ENCODE measurements around the gene RAB5B. TPM values are rescaled to one million over a fixed set of nuclear protein-coding genes. Genes with fewer than 3 reads are reported as not detected.

RAB5B gene
- total RNA-seq, 1 donor from 2014 or later: 30.8 TPM

DNA sequence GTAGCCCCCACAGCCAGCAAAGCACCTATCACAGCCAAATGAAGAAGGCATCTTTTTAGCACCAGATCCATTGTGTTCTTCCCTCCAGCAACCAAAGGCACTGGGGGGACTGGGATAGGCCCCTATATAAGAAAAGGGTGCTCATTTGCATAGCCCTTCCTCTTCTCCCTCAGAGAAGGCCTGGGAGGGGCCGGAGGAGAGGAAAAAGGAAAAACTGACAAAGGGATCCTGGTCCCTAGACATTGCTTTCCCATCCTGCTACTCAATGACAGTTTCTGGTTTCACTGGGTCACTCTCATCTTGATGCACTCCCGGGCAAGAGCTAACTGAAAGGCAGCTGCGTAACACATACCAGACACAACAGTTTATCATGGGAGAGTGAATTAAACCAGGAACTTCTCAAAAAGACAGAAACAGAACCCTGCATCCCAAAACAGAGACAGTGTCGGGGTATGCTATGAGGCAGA is 7.9 kb upstream of the RAB5B start, which contains the start of gene PMEL:
Gene PMEL, minus strand, starts transcription at position 102 of the 467 bp plus-strand sequence. Its CDS starts 31 bp downstream, at position 71.
- H3K4me3 ChIP-seq (ENCODE audit: low read depth, low read length): peak within 1 kb of the TSS; percentile 85
- FAIRE-seq (no peak), DNase-seq (ENCODE audit: low read depth) (no peak)
- H3K36me3 ChIP-seq (ENCODE audit: control insufficient read depth, insufficient read depth, low read length): no peaks in the 10 kb centered on the region
- TF ChIP-seq, protein P1, sequence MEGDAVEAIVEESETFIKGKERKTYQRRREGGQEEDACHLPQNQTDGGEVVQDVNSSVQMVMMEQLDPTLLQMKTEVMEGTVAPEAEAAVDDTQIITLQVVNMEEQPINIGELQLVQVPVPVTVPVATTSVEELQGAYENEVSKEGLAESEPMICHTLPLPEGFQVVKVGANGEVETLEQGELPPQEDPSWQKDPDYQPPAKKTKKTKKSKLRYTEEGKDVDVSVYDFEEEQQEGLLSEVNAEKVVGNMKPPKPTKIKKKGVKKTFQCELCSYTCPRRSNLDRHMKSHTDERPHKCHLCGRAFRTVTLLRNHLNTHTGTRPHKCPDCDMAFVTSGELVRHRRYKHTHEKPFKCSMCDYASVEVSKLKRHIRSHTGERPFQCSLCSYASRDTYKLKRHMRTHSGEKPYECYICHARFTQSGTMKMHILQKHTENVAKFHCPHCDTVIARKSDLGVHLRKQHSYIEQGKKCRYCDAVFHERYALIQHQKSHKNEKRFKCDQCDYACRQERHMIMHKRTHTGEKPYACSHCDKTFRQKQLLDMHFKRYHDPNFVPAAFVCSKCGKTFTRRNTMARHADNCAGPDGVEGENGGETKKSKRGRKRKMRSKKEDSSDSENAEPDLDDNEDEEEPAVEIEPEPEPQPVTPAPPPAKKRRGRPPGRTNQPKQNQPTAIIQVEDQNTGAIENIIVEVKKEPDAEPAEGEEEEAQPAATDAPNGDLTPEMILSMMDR (IDR thresholded peaks at IDR 0.05; ENCODE audit: insufficient read depth, low read length, severe bottlenecking): no peak
- no peaks in the 10 kb centered on the region for H3K27me3 ChIP-seq (ENCODE audit: control insufficient read depth, insufficient read depth, low read length)

DNA sequence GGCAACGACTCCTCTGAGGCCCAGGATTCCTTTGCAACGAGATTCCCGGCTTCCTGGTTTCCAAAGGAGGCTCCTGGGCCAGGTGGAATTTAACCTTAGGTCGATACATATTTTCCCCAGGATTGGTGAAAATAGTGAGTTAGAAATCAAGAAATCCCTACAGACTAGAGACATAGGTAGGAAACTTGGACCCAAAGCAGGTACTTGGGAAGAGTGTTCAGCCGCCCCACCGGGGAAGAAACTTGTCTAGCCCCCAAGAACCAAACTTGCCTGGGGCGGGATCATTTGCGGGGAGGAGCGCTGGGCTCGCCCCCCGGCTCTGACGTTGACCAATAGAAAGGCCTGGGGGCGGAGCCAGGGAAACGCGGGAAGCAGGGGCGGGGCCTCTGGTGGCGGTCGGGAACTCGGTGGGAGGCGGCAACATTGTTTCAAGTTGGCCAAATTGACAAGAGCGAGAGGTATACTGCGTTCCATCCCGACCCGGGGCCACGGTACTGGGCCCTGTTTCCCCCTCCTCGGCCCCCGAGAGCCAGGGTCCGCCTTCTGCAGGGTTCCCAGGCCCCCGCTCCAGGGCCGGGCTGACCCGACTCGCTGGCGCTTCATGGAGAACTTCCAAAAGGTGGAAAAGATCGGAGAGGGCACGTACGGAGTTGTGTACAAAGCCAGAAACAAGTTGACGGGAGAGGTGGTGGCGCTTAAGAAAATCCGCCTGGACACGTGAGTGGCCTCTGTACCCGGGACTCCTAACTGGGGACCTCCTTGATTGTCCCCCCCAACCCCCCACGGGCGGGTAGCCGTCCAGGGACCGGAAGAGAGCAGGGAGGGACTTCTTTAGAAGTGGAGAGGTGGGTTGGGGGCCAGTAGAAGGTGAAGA is 7.2 kb upstream of the RAB5B start, which contains the start of gene CDK2:
Gene CDK2, plus strand, starts transcription at position 423 of the 874 bp plus-strand sequence. Its CDS starts 179 bp downstream, at position 602.
- no peaks in the 10 kb centered on the region for H3K27me3 ChIP-seq (ENCODE audit: control insufficient read depth, insufficient read depth, low read length)
- TF ChIP-seq, protein P1 (IDR thresholded peaks at IDR 0.05; ENCODE audit: insufficient read depth, low read length, severe bottlenecking): no peak
- DNase-seq (ENCODE audit: low read depth): peak; percentile 67
- peak within 1 kb of the TSS; percentile 85 for H3K4me3 ChIP-seq (ENCODE audit: low read depth, low read length)
- no peaks in the 10 kb centered on the region for H3K36me3 ChIP-seq (ENCODE audit: control insufficient read depth, insufficient read depth, low read length)
- no peak for FAIRE-seq

DNA sequence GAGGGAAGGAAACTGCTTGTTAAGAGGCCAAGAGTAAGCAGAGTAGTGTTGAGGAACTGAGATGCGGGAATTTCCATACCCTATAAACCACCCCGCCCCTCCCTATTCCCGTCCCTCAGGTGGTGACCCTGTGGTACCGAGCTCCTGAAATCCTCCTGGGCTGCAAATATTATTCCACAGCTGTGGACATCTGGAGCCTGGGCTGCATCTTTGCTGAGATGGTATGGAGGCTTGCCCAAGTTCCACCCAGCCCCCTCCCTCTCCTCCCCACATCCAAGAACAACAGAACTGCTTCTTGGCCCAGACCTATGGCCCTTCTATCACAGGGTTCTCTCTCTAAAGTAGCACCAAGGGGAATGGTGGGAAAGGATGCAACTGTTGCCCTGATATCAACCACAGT is 4.5 kb upstream of the RAB5B start:
- TF ChIP-seq, protein P1 (IDR thresholded peaks at IDR 0.05; ENCODE audit: insufficient read depth, low read length, severe bottlenecking): no peak
- no peaks in the 10 kb centered on the region for H3K36me3 ChIP-seq (ENCODE audit: control insufficient read depth, insufficient read depth, low read length)
- H3K4me3 ChIP-seq (ENCODE audit: low read depth, low read length): no peak overlapping the region
- no peak for DNase-seq (ENCODE audit: low read depth)
- no peaks in the 10 kb centered on the region for H3K27me3 ChIP-seq (ENCODE audit: control insufficient read depth, insufficient read depth, low read length)
- no peak for FAIRE-seq

DNA sequence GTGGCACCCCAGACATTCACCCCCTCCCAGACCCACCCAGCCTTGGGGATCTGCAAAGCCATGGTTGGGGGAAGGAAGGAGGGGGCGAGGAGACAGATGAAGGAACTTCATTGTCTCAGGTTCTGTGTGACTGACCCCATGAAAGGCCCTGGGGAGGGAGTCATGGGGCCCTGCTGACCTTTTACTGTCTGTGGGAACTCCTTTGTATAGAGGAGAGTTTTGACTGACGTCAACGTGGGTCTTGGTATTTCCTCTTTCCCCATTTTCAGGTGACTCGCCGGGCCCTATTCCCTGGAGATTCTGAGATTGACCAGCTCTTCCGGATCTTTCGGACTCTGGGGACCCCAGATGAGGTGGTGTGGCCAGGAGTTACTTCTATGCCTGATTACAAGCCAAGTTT is 3.1 kb upstream of the RAB5B start:
- H3K27me3 ChIP-seq (ENCODE audit: control insufficient read depth, insufficient read depth, low read length): no peaks in the 10 kb centered on the region
- H3K4me3 ChIP-seq (ENCODE audit: low read depth, low read length): no peak overlapping the region
- TF ChIP-seq, protein P1 (IDR thresholded peaks at IDR 0.05; ENCODE audit: insufficient read depth, low read length, severe bottlenecking): no peak
- no peak for DNase-seq (ENCODE audit: low read depth)
- no peak for FAIRE-seq
- no peaks in the 10 kb centered on the region for H3K36me3 ChIP-seq (ENCODE audit: control insufficient read depth, insufficient read depth, low read length)

DNA sequence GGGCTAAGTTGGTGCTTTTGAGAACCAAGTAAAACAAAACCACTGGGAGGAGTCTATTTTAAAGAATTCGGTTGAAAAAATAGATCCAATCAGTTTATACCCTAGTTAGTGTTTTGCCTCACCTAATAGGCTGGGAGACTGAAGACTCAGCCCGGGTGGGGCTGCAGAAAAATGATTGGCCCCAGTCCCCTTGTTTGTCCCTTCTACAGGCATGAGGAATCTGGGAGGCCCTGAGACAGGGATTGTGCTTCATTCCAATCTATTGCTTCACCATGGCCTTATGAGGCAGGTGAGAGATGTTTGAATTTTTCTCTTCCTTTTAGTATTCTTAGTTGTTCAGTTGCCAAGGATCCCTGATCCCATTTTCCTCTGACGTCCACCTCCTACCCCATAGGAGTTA is 1.8 kb upstream of the RAB5B start:
- H3K27me3 ChIP-seq (ENCODE audit: control insufficient read depth, insufficient read depth, low read length): no peaks in the 10 kb centered on the region
- DNase-seq (ENCODE audit: low read depth) (peak; percentile 84), FAIRE-seq (no peak)
- TF ChIP-seq, protein P1 (IDR thresholded peaks at IDR 0.05; ENCODE audit: insufficient read depth, low read length, severe bottlenecking): no peak
- no peak overlapping the region for H3K4me3 ChIP-seq (ENCODE audit: low read depth, low read length)
- no peaks in the 10 kb centered on the region for H3K36me3 ChIP-seq (ENCODE audit: control insufficient read depth, insufficient read depth, low read length)

All from bronchial epithelial cell (primary cell).